Activated B cell treated with CpG ODN at 0.5 μM for 24 hours (primary cell): ENCODE results near the gene CLCNKA. TPM values are rescaled to one million over a fixed set of nuclear protein-coding genes. Genes with fewer than 3 reads are reported as not detected.
A peak's percentile ranks its signal among the peaks of the same experiment; 100 is the strongest.

ENCODE experiments used
- ATAC-seq: fragments of 200-7000 bp; cut with Tn5 transposase; one replicate; pipeline ENCODE4 v1.10.0; 2021; ENCODE audit warnings: low read depth, mild to moderate bottlenecking, moderate library complexity
- CTCF ChIA-PET: fragments of 350-600 bp; sonication (Branson Sonifier 250); formaldehyde crosslinking; loops from one replicate; lab custom pipeline; 2021; ENCODE audit warnings: antibody characterized with exemption; lab: Charles Lee
- POLR2A ChIA-PET: fragments of 350-600 bp; sonication (Branson Sonifier 250); formaldehyde crosslinking; loops from one replicate; lab custom pipeline; 2021; ENCODE audit warnings: antibody characterized with exemption; lab: Charles Lee
- DNase-seq: peaks from one replicate; pipeline ENCODE4 v3.0.0; 2022
- H3K27ac Mint-ChIP-seq: one replicate; pipeline ENCODE4 v1.8.0; 2020; ENCODE audit warnings: mixed read lengths
- H3K27me3 Mint-ChIP-seq: one replicate; pipeline ENCODE4 v1.8.0; 2021; ENCODE audit warnings: mixed read lengths
- H3K36me3 Mint-ChIP-seq: one replicate; pipeline ENCODE4 v1.8.0; 2021; ENCODE audit warnings: low read depth, mixed read lengths
- H3K4me1 Mint-ChIP-seq: one replicate; pipeline ENCODE4 v1.8.0; 2021; ENCODE audit warnings: mixed read lengths
- H3K4me3 Mint-ChIP-seq: one replicate; pipeline ENCODE4 v1.8.0; 2020; ENCODE audit warnings: mild to moderate bottlenecking, mixed read lengths
- H3K9me3 Mint-ChIP-seq: one replicate; pipeline ENCODE4 v1.8.0; 2020; ENCODE audit warnings: mixed read lengths
- CTCF ChIP-seq: fragments of 200-600 bp; IDR thresholded peaks from one replicate; pipeline ENCODE4 v1.8.0; 2022; ENCODE audit warnings: antibody characterized with exemption, mild to moderate bottlenecking
- intact Hi-C: fragments of 100-400 bp; cut with micrococcal nuclease; formaldehyde crosslinking; loops from one replicate; pipeline ENCODE4 v1.15.1; 2024
- total RNA-seq: library from RNA; stranded (reverse); gene quantifications from 2 replicates; pipeline ENCODE4 v1.2.3, GENCODE V29; 2022

The CLCNKA gene
- total RNA-seq, 1 donor from 2014 or later = 0.24 TPM

GRCh38 chr1:15992582-15993500, 29.0 kb upstream of the CLCNKA start:
- CTCF ChIA-PET = interaction anchor here (0.6 kb wide), 1 partner anchor 189 kb away, joined by 3 read pairs; no protein-coding TSS in a partner anchor
- no peak overlapping the region for H3K27ac Mint-ChIP-seq
- no peaks in the 10 kb centered on the region for H3K9me3 Mint-ChIP-seq
- H3K27me3 Mint-ChIP-seq = no peaks in the 10 kb centered on the region
- no peak for TF ChIP-seq CTCF
- no peaks in the 10 kb centered on the region for H3K36me3 Mint-ChIP-seq
- ATAC-seq = no peak
- H3K4me1 Mint-ChIP-seq = no peaks in the 10 kb centered on the region
- DNase-seq = no peak
- POLR2A ChIA-PET = interaction anchor here (0.6 kb wide), 1 partner anchor 12 kb away, joined by 4 read pairs; no protein-coding TSS in a partner anchor
- no peak overlapping the region for H3K4me3 Mint-ChIP-seq
- intact Hi-C loops = loop anchor here (5.0 kb wide), 1 partner anchor 46 kb away; no protein-coding TSS in a partner anchor

DNA sequence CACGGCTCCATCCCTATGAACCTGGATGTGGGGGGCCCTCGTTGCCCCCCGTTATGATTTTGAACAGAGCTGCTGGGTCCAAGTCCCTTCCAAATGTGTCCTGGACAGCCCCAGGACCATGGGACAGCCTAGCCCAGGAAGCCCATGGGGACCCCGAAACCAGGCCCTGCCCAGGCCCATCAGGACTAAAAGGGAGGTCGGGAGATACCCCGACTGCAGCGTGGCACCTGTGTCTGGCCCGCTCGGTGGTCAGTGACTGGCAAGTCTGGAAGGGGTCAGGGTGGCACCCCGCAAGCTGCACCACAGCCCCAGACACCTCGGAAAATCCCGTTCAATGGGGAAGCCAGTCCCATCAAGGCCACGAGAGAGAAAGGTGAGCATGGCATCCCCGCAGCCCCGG, 28.2 kb upstream of the CLCNKA start:
- no peak for TF ChIP-seq CTCF
- H3K27me3 Mint-ChIP-seq = no peaks in the 10 kb centered on the region
- ChIA-PET POLR2A (interaction anchor here (1.0 kb wide), 1 partner anchor 28 kb away, joined by 3 read pairs; no protein-coding TSS in a partner anchor), CTCF (interaction anchor here (1.6 to 2.5 kb wide), 2 partner anchors 17 to 178 kb away, joined by 4 to 18 read pairs; partner anchors contain the start of gene ZBTB17)
- no peaks in the 10 kb centered on the region for H3K4me1 Mint-ChIP-seq
- ATAC-seq (no peak), DNase-seq (no peak)
- no peaks in the 10 kb centered on the region for H3K9me3 Mint-ChIP-seq
- intact Hi-C loops = loop anchor here (1.0 to 5.0 kb wide), 5 partner anchors 27 to 201 kb away; no protein-coding TSS in a partner anchor
- H3K36me3 Mint-ChIP-seq = no peaks in the 10 kb centered on the region
- H3K4me3 Mint-ChIP-seq = no peak overlapping the region
- H3K27ac Mint-ChIP-seq = no peak overlapping the region

- Mint-ChIP-seq H3K4me3 (no peak overlapping the region), H3K4me1 (no peaks in the 10 kb centered on the region), H3K9me3 (no peaks in the 10 kb centered on the region), H3K27me3 (no peaks in the 10 kb centered on the region), H3K27ac (no peak overlapping the region), H3K36me3 (no peaks in the 10 kb centered on the region)
- no peak for ATAC-seq
- DNase-seq = no peak
- intact Hi-C loops = loop anchor here (1.0 to 5.0 kb wide), 5 partner anchors 28 to 202 kb away; no protein-coding TSS in a partner anchor
- ChIA-PET CTCF (interaction anchor here (1.1 to 2.5 kb wide), 3 partner anchors 18 to 191 kb away, joined by 4 to 18 read pairs (median 4); partner anchors contain the start of gene ZBTB17), POLR2A (interaction anchor here (1.0 kb wide), 1 partner anchor 28 kb away, joined by 3 read pairs; no protein-coding TSS in a partner anchor)
- TF ChIP-seq CTCF = no peak
These were observed 27.8 kb upstream of the CLCNKA start for GRCh38 chr1:15994081-15994480.

- Mint-ChIP-seq H3K27ac (no peak overlapping the region), H3K36me3 (no peaks in the 10 kb centered on the region), H3K4me3 (no peak overlapping the region), H3K4me1 (no peaks in the 10 kb centered on the region), H3K9me3 (no peaks in the 10 kb centered on the region), H3K27me3 (no peaks in the 10 kb centered on the region)
- TF ChIP-seq CTCF = no peak
- POLR2A ChIA-PET = interaction anchor here (0.6 to 1.0 kb wide), 3 partner anchors 29 to 178 kb away, joined by 3 to 9 read pairs (median 3); no protein-coding TSS in a partner anchor
- CTCF ChIA-PET = interaction anchor here (0.7 to 2.5 kb wide), 8 partner anchors 18 to 203 kb away, joined by 3 to 18 read pairs (median 4); partner anchors contain the start of gene ZBTB17
- peak; percentile 94 for ATAC-seq
- DNase-seq = no peak
- intact Hi-C loops = loop anchor here (1.0 to 5.0 kb wide), 5 partner anchors 28 to 202 kb away; no protein-coding TSS in a partner anchor
These were observed 27.1 kb upstream of the CLCNKA start for GRCh38 chr1:15994590-15995351.
